ENCODE measurements around the gene RAD9A.
"Not testable (repeated sequence)": the region's sequence is repeated elsewhere in the genome, so short reads cannot be mapped to it uniquely, and the experiment has no call there.

RAD9A gene

DNA sequence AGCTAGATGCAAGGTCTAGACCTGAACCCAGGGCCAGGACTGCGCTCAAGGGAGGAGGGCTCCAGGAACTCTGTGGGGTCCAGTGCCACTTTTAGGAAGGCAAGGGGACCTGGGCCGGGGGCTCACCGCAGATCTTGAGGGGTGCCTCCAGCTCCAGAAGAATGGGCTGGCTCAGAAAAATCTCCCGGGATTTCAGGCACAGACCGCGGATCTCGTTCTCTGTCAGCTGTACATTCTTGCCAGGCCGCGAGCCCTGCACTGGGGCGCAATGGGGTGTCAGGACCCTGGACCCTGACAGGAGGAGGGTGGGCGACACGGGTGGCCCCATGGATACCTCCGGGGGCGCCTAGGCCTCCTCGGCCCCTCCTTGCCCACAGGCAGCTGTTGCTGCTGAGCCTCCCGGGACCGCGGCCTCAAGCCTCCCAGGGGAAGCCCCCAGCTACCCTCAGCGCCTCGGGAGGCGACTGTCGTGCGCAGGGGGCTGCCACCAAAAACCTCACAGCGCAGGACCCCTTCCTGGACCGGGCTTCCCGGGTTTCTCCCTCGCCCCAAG lies 9.2 kb downstream of the RAD9A start:
- TF ChIP-seq GATA1 (IDR thresholded peaks at IDR 0.05; ENCODE audit: low read depth, low read length) (no peak), POLR2A (IDR thresholded peaks at IDR 0.05; ENCODE audit: low read length) (no peak)
- DNase-seq: no peak

DNA sequence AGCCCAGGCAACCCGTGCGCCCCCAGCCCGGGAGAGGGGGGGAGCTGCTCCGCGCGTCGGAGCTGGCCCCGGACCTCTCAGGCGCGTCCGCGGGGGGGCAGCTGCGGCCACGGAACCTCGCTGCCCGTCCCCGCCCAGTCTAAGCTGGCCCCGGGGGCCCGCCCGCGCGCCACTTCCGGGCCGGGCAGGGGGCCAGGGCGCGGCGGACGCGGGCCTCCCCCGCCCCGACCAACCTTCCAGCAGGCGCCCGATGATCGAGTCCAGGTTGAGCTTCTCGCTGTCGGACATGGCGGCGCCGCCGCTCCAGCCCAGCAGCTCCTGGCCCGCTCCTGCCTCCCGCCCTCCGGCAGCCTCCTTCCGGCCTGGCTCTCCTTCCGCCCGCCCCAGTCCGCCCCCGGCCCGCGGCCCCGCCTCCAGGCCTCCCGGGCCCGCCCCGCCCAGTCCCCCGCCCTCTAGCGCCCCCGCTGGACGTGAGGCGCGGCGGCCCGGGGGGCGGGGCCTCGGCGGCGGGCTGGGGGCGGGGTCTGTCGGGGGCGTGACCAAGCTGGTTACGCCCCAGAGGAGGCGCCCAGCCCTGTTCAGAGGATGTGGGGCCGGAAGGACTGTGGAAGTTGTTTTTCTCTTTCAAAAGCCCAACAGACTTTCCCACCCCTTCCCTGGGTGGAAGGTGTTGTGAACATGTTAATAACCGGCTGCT lies 9.9 kb downstream of the RAD9A start, which contains the start of gene PPP1CA:
TSS of gene PPP1CA (minus strand) at position 364 of the 697 bp plus-strand sequence. CDS start at position 288, 76 bp downstream.
- TF ChIP-seq GATA1 (IDR thresholded peaks at IDR 0.05; ENCODE audit: low read depth, low read length) (no peak), POLR2A (IDR thresholded peaks at IDR 0.05; ENCODE audit: low read length) (peak; percentile 53)
- DNase-seq: peak; percentile 93 to 97

DNA sequence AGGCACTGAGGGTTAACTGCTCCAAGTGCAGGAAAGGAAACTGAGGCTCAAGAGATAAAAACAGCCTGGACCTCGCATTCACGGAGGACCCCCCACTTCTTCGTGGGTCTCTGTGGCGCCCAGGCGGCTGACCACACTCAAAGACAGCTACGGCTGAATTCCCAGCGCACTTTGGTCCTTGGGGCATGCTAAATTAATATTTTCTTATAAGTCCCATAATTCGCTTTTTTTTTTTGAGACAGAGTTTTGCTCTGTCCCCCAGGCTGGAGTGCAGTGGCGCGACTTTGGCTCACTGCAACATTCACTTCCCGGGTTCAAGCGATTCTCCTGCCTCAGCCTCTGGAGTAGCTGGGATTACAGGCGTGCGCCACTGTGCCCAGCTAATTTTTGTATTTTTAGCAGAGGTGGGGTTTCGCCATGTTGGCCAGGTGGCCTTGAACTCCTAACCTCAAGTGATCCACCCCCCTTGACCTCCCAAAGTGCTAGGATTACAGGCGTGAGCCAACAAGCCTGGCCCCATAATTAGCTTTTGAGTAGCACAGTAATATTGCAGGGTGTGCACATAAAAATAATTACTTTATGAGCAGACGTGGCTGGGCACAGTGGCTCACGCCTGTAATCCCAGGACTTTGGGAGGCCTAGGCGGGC lies 10.5 kb downstream of the RAD9A start:
- DNase-seq: not testable (repeated sequence)
- TF ChIP-seq POLR2A (IDR thresholded peaks at IDR 0.05; ENCODE audit: low read length): peak; percentile 77

DNA sequence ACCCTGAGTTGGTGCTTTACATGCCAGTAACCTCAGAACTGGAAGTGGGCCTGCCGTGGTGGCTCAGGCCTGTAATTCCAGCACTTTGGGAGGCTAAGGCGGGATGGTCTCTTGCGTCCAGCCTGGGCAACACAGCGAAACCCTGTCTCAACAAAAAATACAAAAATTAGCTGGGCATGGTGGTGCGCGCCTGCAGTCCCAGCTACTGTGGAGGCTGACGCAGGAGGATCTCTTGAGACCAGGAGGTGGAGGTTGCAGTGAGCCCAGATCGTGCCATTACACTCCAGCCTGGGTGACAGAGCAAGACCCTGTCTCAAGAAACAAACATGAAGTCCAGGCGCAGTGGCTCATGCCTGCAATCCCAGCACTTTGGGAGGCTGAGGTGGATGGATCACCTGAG lies 11.3 kb downstream of the RAD9A start:
- not testable (repeated sequence) for DNase-seq

DNA sequence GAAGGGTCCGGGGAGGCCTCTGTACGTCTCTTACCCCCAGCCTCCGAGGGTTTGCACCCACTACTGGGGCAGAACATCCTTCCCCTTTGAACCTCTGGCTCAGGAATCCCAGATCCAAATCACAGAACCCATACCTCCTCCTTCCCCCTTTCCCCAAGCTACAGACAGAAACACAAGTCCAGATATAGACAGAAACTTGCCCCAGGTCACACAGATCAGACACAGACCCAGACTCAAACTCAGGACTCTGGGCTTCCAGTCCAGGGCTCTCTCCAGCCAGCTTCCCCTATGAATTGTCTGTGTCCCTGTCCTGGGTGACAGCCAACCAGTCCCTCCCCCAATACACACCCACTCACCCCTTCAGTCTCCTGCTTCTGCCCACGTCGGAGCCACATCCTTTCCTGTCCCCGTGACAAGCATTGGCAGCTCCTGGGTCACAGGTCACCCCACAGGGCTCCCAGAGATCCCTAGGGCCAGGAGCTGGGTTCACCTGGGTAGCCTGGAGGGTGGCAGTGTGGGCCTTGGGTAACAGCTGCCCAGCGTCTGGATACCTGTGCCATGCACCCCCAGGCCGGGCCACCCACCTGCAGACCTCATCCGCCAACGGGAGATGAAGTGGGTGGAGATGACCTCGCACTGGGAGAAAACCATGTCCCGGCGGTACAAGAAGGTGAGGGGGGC lies 12.9 kb downstream of the RAD9A start:
- no peak for TF ChIP-seq GATA1 (IDR thresholded peaks at IDR 0.05; ENCODE audit: low read depth, low read length)
- TF ChIP-seq POLR2A (IDR thresholded peaks at IDR 0.05; ENCODE audit: low read length): no peak
- no peak for DNase-seq

DNA sequence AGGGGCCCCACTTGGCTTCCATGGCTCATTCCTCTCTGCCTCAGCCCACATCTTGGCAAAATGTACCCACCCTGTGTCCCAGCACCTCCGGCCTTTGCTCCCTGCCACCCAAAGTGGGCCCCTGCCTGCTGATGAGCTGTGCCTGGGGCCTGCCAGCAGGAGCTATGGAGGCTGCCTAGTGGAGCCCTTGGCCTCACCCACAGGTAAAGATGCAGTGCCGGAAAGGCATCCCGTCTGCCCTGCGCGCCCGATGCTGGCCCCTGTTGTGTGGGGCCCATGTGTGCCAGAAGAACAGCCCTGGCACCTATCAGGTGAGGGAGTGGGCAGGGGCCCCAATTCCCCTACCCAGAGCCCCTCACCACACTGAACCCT lies 13.4 kb downstream of the RAD9A start:
- TF ChIP-seq POLR2A (IDR thresholded peaks at IDR 0.05; ENCODE audit: low read length): no peak
- no peak for TF ChIP-seq GATA1 (IDR thresholded peaks at IDR 0.05; ENCODE audit: low read depth, low read length)
- no peak for DNase-seq

DNA sequence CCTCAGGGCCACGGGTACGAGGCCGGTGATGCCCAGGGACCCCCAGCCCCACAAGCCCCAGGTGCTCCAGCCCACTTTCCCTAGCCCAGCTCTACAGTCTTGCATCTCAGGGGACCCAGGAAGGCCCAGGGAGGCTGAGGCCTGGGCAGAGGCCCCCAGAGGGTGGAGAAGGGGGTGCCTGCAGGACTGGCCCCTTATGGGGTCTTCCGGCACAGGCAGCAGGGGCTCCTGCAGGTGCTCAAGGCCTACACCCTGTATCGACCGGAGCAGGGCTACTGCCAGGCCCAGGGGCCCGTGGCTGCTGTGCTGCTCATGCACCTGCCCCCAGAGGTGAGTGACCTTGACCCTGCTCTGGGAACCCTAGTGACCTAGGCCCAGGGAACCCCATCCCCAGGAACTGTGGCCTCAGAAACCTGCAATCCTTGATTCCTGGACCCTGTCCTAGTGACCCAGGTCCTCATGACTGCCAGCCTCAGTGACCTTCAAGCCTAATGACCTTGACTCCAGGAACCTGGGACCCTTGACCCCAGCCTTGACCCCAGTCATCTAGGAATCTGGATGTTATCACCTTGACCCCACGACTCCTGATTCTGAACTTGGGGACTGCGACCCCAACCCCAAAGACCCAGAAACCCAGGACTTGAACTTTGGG lies 14.0 kb downstream of the RAD9A start:
- TF ChIP-seq GATA1 (IDR thresholded peaks at IDR 0.05; ENCODE audit: low read depth, low read length): no peak
- TF ChIP-seq POLR2A (IDR thresholded peaks at IDR 0.05; ENCODE audit: low read length): no peak
- no peak for DNase-seq

DNA sequence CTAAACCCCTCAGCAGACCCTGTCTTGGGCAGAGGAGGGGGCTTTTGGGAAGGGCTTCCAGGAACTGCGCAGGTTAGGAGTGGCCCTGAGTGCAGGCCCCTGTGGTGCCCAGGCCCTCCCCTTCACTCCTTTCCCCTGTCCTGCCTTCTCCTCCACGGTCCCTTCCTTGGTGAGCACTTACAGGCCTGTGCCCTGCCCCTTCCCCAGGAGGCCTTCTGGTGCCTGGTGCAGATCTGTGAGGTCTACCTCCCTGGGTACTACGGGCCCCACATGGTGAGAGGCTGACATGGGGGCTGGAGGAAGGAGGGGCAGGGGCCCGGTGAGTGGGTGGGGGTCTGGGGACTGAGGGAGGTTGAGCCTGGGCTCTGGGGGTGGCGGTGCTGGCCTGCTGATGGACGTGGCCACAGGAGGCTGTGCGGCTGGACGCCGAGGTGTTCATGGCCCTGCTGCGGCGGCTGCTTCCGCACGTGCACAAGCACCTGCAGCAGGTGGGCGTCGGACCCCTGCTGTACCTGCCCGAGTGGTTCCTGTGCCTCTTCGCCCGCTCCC lies 14.7 kb downstream of the RAD9A start:
- TF ChIP-seq GATA1 (IDR thresholded peaks at IDR 0.05; ENCODE audit: low read depth, low read length) (no peak), POLR2A (IDR thresholded peaks at IDR 0.05; ENCODE audit: low read length) (no peak)
- DNase-seq: no peak

DNA sequence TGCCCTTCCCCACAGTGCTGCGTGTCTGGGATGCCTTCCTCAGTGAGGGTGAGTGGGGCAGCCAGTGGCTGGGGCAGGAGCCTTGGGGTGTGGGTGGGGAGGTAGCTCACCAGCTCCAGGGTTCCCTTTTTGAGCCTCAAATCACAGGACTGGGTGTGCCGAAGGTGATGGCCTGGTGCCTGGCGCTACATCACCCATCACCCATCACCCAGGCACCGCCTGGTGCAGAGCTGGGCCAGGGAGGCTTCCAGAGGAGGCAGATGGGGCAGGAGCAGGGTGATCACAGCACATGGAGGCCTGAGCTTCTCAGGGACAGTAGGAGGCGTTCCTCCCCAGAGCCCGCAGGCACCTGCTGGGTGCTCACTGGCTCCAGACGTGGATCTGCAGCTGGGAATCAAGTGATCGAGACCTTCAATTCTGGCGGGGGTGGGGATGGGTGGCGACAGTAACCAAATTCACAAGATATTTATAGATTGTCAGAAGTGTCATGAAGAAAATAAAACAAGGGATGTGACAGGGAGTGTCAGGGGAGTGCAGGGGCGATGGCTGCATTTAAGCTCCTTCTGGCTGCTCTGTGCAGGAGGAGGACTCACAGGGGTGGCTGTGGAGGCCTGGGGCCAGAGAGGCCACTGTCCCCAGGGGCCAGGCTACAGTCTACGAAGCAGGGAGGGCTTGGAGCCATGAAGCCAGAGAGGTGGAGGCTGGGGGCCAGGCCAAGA lies 15.3 kb downstream of the RAD9A start:
- TF ChIP-seq POLR2A (IDR thresholded peaks at IDR 0.05; ENCODE audit: low read length) (no peak), GATA1 (IDR thresholded peaks at IDR 0.05; ENCODE audit: low read depth, low read length) (no peak)
- DNase-seq: no peak

DNA sequence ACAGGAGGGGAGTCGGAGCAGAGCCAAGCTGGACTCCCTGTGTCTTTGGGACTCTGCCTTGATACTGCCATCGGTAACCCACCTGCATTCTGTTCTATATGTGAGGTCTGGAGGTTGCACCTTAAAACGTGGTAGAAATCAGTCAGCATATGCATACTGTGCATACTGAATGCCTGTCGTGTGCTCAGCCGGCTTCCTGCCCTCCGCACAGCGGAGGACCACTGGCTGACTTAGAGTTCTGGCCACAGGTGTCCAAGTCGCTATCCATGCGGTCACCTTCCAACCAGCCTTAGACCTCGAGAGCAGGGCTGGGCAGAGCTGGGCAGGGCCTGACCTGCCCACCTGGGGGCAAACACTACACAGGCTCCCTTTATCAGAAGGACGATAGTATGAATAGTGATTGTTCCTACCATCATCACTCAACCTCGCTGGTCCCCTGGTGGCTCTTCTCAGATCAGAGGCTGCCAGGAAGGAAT lies 15.9 kb downstream of the RAD9A start:
- DNase-seq: no peak
- no peak for TF ChIP-seq GATA1 (IDR thresholded peaks at IDR 0.05; ENCODE audit: low read depth, low read length)
- no peak for TF ChIP-seq POLR2A (IDR thresholded peaks at IDR 0.05; ENCODE audit: low read length)

DNA sequence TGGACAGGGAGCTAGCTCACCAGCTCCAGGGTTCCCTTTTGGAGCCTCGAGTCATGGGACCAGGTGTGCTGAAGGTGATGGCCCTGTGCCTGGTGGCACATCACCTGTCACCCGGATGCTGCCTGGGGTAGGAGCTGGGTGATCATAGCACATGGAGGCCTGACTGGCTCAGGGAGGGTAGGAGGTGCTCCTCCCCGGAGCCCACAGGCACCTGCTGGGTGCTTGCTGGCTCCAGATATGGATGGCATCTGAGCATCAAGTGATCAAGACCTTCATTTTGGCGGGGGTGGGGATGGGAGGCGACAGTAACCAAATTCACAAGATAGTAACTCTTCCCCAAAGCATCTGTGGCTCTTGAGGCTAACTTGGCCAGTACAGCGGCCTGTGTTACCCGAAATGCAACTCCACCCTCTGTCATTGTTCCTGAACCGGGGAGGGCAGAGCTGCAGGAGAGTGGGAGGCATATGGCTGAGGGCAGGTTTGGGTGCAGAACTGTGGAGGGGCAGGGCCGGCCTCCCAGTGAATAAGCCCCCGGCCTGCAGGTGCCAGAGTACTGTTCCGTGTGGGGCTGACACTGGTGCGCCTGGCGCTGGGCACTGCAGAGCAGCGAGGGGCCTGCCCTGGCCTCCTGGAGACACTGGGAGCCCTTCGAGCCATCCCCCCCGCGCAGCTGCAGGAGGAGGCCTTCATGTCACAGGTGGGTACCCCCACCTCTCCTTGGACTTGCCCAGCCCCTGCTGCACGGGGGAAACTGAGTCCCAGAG lies 16.8 kb downstream of the RAD9A start:
- no peak for DNase-seq
- TF ChIP-seq GATA1 (IDR thresholded peaks at IDR 0.05; ENCODE audit: low read depth, low read length) (no peak), POLR2A (IDR thresholded peaks at IDR 0.05; ENCODE audit: low read length) (no peak)

DNA sequence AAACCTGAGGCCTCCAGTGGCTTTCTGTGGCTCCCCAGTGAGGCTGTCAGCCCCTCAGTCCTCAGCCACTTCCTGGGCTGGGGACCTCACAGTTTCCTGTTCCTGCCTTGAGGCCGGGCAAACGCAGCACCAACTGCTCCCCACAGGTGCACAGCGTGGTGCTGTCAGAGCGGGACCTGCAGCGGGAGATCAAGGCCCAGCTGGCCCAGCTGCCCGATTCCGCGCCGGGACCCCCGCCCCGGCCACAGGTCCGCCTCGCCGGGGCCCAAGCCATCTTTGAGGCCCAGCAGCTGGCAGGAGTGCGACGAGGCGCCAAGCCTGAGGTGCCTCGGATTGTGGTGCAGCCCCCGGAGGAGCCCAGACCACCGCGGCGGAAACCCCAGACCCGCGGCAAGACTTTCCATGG lies 17.5 kb downstream of the RAD9A start:
- DNase-seq: no peak
- TF ChIP-seq GATA1 (IDR thresholded peaks at IDR 0.05; ENCODE audit: low read depth, low read length): no peak

All from erythroblast (primary cell).